Measurements from ENCODE around the gene PLOD3.

Gene PLOD3

GRCh38 chr7:101239191-101239950, 22.0 kb upstream of the PLOD3 start:
- DNase-seq = no peak

DNA sequence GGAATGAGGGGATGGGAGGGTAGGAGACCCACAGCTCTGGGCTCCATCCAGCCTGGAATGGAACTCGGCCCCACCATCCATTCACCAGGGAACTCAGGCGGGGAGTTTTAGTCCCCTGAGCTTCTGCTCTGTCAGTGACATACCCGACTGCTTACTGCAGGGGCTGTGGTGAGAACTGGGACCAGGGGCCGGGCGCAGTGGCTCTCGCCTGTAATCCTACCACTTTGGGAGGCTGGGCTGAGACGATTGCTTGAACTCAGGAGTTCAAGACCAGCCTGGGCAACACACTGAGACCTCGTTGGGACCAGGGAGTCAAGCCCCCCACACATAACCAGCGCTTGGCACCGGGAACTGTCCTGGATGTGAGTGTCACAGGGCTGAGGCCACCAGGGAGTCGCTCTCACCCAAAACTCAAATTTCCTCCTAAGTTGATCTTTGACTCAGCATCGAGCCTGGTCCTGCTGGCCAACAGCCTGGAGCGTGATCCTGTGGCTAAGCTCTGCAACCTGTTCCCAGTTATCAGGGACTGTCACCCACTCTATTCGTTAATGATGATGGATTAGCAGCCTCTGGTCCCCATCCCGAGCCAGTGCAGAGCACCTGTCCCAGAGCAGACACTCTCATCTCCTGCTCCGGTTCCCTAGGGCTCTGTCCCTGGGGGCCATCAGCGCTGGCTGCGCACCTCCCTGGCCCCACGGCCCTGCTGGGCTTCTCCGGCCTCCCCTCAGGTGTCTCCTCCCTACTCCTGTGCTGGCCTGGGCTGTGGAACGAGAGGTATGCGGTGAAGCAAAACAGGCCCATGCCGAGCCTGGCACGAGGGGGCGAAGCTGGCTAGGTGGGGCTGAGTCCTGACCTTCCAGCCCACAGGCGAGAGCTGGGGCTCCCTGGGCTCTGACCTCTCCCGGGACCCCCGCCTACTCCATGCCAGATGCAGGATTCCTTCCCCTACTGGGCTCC, 21.1 kb upstream of the PLOD3 start:
- DNase-seq = no peak

DNA sequence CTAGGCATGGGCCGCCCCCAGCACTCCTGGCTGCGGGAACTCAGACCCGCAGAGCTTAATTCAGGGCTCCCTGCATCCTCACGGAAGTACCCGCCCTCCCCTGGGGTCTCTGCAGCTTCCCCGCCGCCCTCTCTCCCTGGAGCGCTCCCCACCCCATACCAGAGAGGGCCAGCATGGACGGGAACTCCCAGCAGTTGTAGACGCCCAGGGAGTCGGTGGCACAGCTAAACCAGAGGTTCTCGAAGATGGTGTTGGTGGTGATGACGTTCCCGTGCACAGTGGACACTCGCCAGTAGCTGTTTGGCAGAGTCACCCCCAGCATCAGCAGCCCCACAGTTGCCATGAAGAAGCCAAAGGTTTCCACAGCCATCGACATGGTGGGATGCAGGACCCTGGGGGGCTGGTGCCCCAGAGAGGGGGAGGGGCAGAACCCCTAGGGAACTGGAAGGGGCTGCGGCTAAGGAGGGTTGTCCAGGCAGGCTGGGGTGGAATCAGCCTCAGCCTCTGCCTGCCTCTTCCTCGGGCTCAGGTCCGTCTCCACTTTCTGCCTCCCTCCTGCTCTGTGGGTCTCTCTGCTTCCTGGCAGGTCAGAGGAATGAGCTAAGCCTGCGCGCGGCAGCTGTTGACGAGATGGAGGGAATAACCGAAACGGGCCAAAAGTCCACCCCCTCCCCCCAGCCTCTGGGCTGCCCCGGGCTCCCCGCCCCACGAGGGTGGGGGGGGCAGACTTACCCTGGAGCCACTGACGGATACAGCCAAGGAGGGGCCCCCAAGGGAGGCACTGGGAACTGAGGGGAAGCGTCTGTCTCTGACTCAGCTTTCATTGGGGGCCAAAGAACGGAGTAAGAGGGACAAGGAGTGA, 20.1 kb upstream of the PLOD3 start, which contains the start of gene CLDN15:
TSS of gene CLDN15 (minus strand) at position 597 of the 862 bp plus-strand sequence. CDS start at position 376, 221 bp downstream.
- peak in 1 of 2 experiments; percentile 5 for DNase-seq

DNA sequence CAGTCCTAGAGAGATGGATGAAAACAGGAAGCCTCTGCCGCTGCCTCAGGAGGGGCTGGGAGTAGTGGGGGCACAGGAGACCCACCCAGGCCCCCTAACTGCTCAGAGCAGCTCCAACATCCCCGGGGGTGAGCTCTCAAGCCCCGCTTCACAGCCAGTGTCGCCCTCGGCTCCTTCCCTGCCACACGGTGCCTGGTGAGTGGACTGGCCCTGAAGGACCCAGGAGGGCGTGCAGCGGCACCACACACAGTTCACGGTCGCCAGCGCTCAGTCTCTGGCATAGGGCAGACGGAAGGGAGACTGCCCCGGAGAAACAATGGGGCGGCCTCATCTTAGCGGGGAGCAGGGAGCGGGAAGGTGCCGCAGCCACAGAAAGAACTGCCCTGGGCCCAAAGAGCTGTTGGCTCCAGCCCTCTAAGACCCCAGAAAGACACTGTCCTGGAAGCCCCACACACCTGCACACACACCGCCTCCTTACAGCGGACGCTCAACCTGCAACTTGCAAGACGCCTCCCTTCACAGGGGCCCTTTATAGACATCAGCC, 19.0 kb upstream of the PLOD3 start:
- no peak for DNase-seq

DNA sequence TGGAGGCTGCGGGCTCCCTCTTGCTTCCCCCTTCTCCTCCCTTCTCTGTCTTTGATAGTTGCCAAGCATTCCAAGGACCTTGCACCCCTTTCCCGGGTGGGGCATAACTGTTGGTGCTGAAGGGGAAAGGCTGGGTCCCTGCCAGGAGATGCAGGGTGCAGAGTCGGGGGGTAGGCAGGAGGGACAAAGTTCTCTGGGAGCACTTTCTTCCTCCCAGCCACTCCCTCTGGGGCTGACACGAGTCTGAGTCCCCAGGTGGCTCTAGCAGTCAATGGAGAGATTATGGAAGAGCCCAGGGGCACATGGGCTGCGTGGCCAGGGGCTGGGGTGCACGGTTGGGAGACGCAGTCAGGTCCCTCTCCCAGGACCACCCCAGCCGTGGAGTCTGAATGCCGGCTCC, 18.1 kb upstream of the PLOD3 start:
- no peak for DNase-seq

- peak in 1 of 2 experiments; percentile 25 for DNase-seq
These were observed 17.7 kb upstream of the PLOD3 start for GRCh38 chr7:101235050-101235449.

- no peak for DNase-seq
These were observed 17.3 kb upstream of the PLOD3 start for GRCh38 chr7:101234636-101235035.

- DNase-seq = no peak
These were observed 16.6 kb upstream of the PLOD3 start for GRCh38 chr7:101233907-101234547.

DNA sequence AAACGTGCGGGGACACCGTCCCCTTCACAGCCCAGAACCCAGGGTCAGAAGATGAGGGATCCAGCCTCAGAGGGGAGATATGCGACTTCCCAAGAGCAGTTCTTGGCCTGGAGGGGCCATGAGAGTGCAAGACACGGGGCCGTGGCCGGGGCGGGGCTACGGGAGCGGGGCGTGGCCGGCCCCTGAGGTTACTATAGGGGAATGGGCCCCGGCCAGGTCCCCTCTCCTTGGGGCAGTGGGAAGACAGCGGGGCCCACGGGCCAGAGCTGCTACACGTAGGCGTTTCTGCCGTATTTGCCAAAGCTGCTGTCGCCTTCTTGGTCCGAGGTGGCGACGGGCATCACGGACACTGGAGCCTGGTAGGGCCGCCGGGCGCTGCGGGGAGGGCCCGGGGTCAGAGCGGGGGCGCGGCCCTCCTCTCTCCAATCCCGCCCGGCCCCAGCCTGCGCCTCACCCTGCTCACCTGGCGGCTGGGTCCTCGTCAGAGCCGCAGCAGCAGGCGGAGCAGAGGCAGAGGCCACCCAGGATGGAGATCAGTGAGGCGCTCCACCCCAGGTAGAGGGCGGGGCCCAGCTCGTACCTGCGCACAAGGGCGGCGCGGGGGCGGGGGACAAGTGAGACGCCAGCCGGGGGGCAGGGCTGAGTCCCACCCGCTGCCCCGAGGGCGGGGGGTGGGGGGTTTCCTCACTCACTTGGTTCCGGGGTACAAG, 14.9 kb upstream of the PLOD3 start:
- DNase-seq = no peak

DNA sequence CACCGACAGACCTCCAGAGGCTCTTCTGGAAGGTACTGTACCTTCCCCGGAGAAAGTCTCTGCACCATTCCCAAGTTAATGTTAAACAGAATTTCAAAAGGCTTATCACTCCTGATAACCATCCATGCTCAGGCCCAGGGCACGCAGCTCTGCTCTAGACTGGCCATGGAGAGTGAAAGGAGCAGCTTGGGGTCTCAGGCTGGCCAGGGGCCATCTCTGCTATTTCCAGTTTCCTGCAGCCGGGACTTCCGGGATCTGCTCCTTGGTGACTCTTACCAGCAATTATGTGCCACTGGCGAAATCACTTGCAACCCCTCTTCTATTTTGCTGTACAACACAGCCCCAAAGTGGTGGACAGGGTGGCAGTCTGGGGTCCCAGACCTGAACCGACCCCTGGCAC, 14.3 kb upstream of the PLOD3 start:
- DNase-seq = no peak

GRCh38 chr7:101226721-101227120, 9.3 kb upstream of the PLOD3 start:
- no peak for DNase-seq

GRCh38 chr7:101225650-101226049, 8.3 kb upstream of the PLOD3 start:
- DNase-seq = no peak

- DNase-seq = no peak
These were observed 6.1 kb upstream of the PLOD3 start for GRCh38 chr7:101223528-101223927.

GRCh38 chr7:101222275-101222830, 5.0 kb upstream of the PLOD3 start:
- DNase-seq = no peak

DNA sequence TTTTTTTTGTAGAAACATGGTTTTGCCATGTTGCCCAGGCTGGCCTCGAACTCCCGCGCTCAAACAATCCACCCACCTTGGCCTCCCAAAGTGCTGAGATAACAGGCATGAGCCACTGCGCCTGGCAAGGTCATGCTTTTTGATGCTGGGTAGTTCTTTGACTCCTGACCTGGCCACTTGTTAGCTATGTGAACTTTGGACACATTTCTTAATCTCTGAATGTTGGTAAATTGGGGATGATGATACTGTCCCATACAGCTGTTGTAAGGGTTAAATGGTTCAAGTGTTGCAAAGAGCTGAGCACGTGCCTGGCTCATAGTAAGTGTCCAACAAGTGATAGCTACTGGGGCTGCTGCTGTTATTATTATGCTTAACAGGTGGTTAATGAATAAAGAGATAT, 2.9 kb upstream of the PLOD3 start:
- DNase-seq = no peak

DNA sequence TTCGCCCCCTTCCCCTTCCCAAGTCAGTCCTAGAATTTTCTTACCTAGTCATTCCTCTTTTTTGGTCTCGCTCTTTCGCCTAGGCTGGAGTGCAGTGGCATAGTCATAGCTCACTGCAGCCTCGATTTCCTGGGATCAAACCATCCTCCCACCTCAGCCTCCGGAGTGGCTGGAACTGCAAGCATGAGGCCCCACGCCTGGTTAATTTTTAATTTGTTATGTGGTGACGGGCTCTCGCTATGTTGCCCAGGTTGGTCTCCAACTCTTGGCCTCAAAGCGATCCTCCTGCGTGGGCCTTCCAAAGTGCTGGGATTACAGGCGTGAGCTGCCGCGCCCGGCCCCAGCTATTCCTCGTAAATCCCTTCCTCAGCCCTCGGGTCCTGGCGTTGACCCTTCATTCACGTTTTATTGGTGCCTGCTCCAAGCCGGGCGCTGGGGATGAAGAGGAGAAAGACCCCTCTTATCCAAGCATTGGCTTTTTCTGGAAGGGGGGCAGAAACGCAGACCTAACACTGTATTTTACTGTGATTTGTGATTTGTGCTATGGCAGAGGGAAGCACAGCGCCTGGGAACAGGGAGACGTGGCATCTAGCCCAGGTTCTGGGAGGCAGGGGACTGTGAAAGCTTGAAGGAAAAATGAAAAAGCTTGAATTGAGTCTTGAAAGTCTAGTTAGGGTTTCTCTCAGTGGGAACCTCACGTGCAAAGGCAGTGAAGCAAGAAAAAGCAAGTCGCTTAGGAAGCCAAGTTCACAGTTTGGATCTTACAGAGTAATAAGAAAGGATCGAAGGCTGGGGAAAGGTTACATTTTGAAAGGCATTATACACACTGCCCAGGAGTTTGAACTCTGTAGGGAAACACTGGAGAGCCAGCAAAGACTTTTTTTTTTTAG, 1.1 kb upstream of the PLOD3 start:
- DNase-seq = no peak

- peak; percentile 10 to 34 for DNase-seq
These were observed 457 bp downstream of the PLOD3 start for GRCh38 chr7:101216860-101217387.

GRCh38 chr7:101216001-101216859, 1.2 kb downstream of the PLOD3 start:
- no peak for DNase-seq

GRCh38 chr7:101212014-101212413, 5.4 kb downstream of the PLOD3 start:
- DNase-seq = no peak
